ENCODE data around the gene PLD3. TPM values are rescaled to one million over a fixed set of nuclear protein-coding genes. Genes with fewer than 3 reads are reported as not detected.

PLD3 gene
- total RNA-seq, 2 donors from 2014 or later, result 59.7 to 78.3 TPM

Other genes with a start within 250 kb of the PLD3 start
- 10 to 100 TPM; 11.1 to 12.9 TPM for gene MAP3K10, start 157.3 kb upstream of the PLD3 start, total RNA-seq
- 1 to 10 TPM in 1 of 2 donors, not detected in 1; 1.1 TPM for gene TTC9B, start 130.3 kb upstream of the PLD3 start, total RNA-seq
- under 1 TPM; 0.28 to 0.48 TPM for gene CCNP, start 122.0 kb upstream of the PLD3 start, total RNA-seq
- 100 to 1,000 TPM; 123 to 163 TPM for gene AKT2, start 63.4 kb upstream of the PLD3 start, total RNA-seq
- gene C19orf47, start 298 bp upstream of the PLD3 start, total RNA-seq, result 10 to 100 TPM; 11.4 to 21.4 TPM
- not detected for gene HIPK4, start 41.5 kb downstream of the PLD3 start, total RNA-seq
- gene PRX, start 64.7 kb downstream of the PLD3 start, total RNA-seq, result 1 to 10 TPM in 1 of 2 donors, under 1 TPM in 1; 0.82 to 1.3 TPM
- gene SERTAD1, start 77.3 kb downstream of the PLD3 start, total RNA-seq, result 10 to 100 TPM; 14.3 to 34.4 TPM
- 10 to 100 TPM; 14.3 to 23.9 TPM for gene SERTAD3, start 95.6 kb downstream of the PLD3 start, total RNA-seq
- gene BLVRB, start 117.0 kb downstream of the PLD3 start, total RNA-seq, result 10 to 100 TPM; 27.1 to 55.5 TPM
- gene SPTBN4, start 118.3 kb downstream of the PLD3 start, total RNA-seq, result 10 to 100 TPM in 1 of 2 donors, 1 to 10 TPM in 1; 1.4 to 16.4 TPM
- 100 to 1,000 TPM; 113 to 126 TPM for gene SHKBP1, start 228.2 kb downstream of the PLD3 start, total RNA-seq